NB4 (cell line): ENCODE data around the gene MOCS2.

Source experiments
- DNase-seq: peaks from one replicate; pipeline ENCODE4 v3.0.0; 2010; ENCODE audit warnings: low read depth
- H3K4me3 ChIP-seq: one replicate; pipeline ENCODE4 v1.5.1; 2011; ENCODE audit warnings: mild to moderate bottlenecking, low read depth, low read length, moderate library complexity
- MAX ChIP-seq: IDR thresholded peaks from 2 replicates; pipeline ENCODE4 v1.6.1; 2011; ENCODE audit warnings: low read depth, low read length
- MYC ChIP-seq: IDR thresholded peaks from 2 replicates; pipeline ENCODE4 v1.6.1; 2011; ENCODE audit warnings: low read depth, low read length
- POLR2A ChIP-seq: IDR thresholded peaks from 2 replicates; pipeline ENCODE4 v1.6.1; 2011; ENCODE audit warnings: mild to moderate bottlenecking; ENCODE audit not compliant: insufficient read length; ENCODE audit errors: extremely low read depth
- TF ChIP-seq, protein P1 (sequence below): IDR thresholded peaks from one replicate; pipeline ENCODE4 v1.5.1; 2012; ENCODE audit warnings: low read depth, low read length

The MOCS2 gene

GRCh38 chr5:53063176-53063575 is 46.4 kb downstream of the MOCS2 start:
- DNase-seq = no peak
- H3K4me3 ChIP-seq = no peak overlapping the region
- TF ChIP-seq MYC = no peak
- TF ChIP-seq POLR2A = no peak
- TF ChIP-seq, protein P1, sequence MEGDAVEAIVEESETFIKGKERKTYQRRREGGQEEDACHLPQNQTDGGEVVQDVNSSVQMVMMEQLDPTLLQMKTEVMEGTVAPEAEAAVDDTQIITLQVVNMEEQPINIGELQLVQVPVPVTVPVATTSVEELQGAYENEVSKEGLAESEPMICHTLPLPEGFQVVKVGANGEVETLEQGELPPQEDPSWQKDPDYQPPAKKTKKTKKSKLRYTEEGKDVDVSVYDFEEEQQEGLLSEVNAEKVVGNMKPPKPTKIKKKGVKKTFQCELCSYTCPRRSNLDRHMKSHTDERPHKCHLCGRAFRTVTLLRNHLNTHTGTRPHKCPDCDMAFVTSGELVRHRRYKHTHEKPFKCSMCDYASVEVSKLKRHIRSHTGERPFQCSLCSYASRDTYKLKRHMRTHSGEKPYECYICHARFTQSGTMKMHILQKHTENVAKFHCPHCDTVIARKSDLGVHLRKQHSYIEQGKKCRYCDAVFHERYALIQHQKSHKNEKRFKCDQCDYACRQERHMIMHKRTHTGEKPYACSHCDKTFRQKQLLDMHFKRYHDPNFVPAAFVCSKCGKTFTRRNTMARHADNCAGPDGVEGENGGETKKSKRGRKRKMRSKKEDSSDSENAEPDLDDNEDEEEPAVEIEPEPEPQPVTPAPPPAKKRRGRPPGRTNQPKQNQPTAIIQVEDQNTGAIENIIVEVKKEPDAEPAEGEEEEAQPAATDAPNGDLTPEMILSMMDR = no peak
- TF ChIP-seq MAX = no peak

GRCh38 chr5:53059281-53059680 is 50.3 kb downstream of the MOCS2 start:
- no peak for TF ChIP-seq POLR2A
- TF ChIP-seq MAX = no peak
- TF ChIP-seq, protein P1 = no peak
- TF ChIP-seq MYC = no peak
- peak; percentile 1 for DNase-seq
- H3K4me3 ChIP-seq = no peak overlapping the region

DNA sequence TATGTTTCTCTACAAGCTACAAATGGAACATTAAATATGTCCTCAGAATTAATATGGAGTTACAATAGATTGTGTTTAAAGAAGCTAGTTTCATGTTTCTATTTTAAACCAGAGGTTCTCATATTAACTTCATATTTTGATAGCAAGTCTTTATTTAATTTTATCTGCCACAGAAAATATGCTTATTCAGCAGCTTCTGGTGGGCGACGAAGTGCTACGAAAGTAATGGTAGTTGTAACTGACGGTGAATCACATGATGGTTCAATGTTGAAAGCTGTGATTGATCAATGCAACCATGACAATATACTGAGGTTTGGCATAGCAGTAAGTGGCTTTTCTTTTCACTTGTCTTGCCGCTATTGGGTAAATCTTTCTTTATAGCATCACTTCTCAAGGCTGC is 54.2 kb downstream of the MOCS2 start:
- TF ChIP-seq MYC (no peak), MAX (no peak), POLR2A (no peak)
- TF ChIP-seq, protein P1 = no peak
- DNase-seq = no peak
- no peak overlapping the region for H3K4me3 ChIP-seq

GRCh38 chr5:53053364-53053763 is 56.2 kb downstream of the MOCS2 start:
- no peak for TF ChIP-seq MAX
- TF ChIP-seq, protein P1 = no peak
- no peak for TF ChIP-seq MYC
- no peak for TF ChIP-seq POLR2A
- no peak for DNase-seq
- no peak overlapping the region for H3K4me3 ChIP-seq

GRCh38 chr5:53052499-53052898 is 57.1 kb downstream of the MOCS2 start:
- TF ChIP-seq, protein P1 = no peak
- TF ChIP-seq MYC = no peak
- TF ChIP-seq MAX = no peak
- no peak for DNase-seq
- H3K4me3 ChIP-seq = no peak overlapping the region

- DNase-seq = no peak
Measured at GRCh38 chr5:53048248-53048647, 61.3 kb downstream of the MOCS2 start.

More at GRCh38 chr5:53048248-53048647, 61.3 kb downstream of the MOCS2 start:
- TF ChIP-seq, protein P1 = no peak
- TF ChIP-seq POLR2A (no peak), MAX (no peak), MYC (no peak)
- H3K4me3 ChIP-seq = no peak overlapping the region
